ENCODE measurements around the gene PVALEF.
"Not testable (repeated sequence)": the region's sequence is repeated elsewhere in the genome, so short reads cannot be mapped to it uniquely, and the experiment has no call there.

Gene PVALEF

GRCh38 chr17:81218459-81218858, 53.2 kb downstream of the PVALEF start:
- TF ChIP-seq GATA1 (IDR thresholded peaks at IDR 0.05; ENCODE audit: low read depth, low read length) (no peak), POLR2A (IDR thresholded peaks at IDR 0.05; ENCODE audit: low read length) (no peak)
- DNase-seq, result no peak

DNA sequence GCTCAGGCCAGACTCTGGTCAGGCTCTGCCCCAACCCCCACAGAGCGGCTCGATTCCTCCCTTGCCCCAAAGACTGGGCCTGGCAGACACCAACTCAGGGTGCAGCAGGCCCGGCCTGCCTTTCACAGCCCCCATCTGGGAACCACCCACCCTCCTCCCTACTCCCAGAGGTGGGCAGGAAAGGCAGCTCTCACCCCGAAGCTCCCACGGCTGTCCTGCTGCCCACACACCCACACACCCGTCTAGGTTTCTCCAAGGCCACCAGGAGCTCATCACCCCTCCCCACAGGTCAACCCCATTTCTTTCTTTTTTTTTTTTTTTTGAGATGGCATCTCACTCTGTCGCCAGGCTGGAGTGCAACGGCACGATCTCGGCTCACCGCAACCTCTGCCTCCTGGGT, 53.7 kb downstream of the PVALEF start:
- DNase-seq, result no peak

GRCh38 chr17:81219476-81220180, 54.3 kb downstream of the PVALEF start:
- TF ChIP-seq POLR2A (IDR thresholded peaks at IDR 0.05; ENCODE audit: low read length), result no peak
- no peak for TF ChIP-seq GATA1 (IDR thresholded peaks at IDR 0.05; ENCODE audit: low read depth, low read length)

More for the DNA sequence above, 53.7 kb downstream of the PVALEF start:
- TF ChIP-seq POLR2A (IDR thresholded peaks at IDR 0.05; ENCODE audit: low read length) (no peak), GATA1 (IDR thresholded peaks at IDR 0.05; ENCODE audit: low read depth, low read length) (no peak)

GRCh38 chr17:81221371-81221841, 56.1 kb downstream of the PVALEF start:
- DNase-seq, result no peak
- no peak for TF ChIP-seq GATA1 (IDR thresholded peaks at IDR 0.05; ENCODE audit: low read depth, low read length)
- no peak for TF ChIP-seq POLR2A (IDR thresholded peaks at IDR 0.05; ENCODE audit: low read length)

More at GRCh38 chr17:81219476-81220180, 54.3 kb downstream of the PVALEF start:
- DNase-seq, result no peak

DNA sequence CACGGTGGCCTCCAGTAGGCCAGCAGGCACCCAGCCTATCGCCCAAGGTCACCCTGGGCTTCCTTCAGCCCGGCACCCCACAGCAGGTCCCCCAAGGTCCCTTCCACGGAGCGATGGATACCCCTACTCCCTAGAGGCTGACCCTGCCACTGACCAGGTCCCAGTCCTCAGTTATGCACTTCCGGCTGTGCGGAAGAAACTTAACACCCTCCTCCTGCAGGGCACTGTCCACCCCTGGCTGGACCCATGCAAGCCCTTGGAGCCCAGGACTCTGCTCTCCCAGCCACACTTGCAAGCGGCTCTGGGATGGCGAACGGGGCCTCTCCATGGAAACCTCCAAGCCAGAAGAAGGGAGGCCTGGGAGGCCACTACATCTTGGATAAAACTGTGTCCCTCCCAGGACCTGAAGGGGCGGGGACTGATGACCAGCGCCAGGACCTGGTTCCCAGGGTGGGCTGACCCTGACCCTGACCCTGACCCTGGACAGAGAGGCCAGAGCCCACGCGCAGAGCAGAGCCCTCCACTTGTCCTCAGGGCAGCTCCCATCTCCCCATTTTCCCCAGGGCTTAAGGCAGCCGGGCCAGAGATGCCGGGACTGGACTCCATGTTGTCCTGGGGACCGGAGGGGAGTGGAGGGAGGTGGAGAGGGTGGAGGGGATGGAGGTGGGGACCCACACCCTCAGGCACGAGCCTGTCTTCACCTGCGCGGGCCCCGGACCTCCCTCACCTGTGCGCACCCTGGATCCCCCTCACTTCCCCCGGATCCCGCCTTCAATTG, 56.7 kb downstream of the PVALEF start:
- TF ChIP-seq GATA1 (IDR thresholded peaks at IDR 0.05; ENCODE audit: low read depth, low read length), result no peak
- no peak for TF ChIP-seq POLR2A (IDR thresholded peaks at IDR 0.05; ENCODE audit: low read length)
- peak in 1 of 2 experiments; percentile 41 for DNase-seq

- no peak for DNase-seq
These were observed 57.3 kb downstream of the PVALEF start for GRCh38 chr17:81222620-81222905.

DNA sequence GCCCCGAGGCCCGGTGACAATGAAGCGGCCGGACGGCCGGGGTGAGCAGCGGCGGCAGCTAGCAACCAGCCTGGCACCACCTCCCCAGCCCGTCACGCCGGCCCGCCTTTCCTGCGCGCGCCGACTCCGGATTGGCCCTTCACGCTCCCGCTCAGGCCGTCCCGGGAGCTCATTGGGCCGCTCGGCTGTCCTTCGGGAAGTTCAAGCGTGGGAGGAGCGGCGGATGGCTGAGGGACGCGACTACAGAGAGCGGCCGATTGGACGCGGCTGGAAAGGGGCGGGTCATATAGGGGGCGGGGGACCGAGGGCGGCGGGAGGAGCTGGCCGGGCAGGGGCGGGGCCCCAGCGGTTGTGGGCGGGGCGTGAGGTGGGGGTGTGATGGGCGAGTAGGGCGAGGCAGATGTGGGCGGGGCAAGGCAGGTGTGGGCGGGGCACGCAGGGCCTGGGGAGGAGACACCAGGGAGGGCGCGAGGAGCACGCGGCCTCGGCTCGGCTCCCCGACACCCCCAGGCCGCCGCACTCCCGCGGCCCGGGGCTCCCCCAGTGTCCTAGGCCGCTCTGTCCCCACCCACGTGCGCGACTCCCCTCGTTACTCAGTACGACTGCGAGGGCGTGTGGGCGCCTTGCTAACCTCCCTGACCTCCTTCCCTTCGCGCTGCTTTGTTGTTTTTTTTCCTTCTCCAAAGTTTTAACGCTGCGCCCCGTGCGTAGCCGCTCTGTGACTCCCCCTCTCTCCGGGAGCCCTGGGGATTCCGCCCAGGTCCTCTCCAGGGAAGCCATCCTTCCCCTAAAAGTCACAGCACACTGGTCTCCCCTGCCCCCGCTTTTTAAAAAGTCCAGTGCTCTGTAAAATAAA, 57.8 kb downstream of the PVALEF start, which contains the start of gene CEP131:
CEP131 (minus strand) TSS at position 60 of the 856 bp plus-strand sequence. CDS start 2,909 bp downstream, outside the sequence.
- peak; percentile 21 for TF ChIP-seq POLR2A (IDR thresholded peaks at IDR 0.05; ENCODE audit: low read length)
- no peak for TF ChIP-seq GATA1 (IDR thresholded peaks at IDR 0.05; ENCODE audit: low read depth, low read length)
- DNase-seq, result peak; percentile 99

More at GRCh38 chr17:81222620-81222905, 57.3 kb downstream of the PVALEF start:
- TF ChIP-seq POLR2A (IDR thresholded peaks at IDR 0.05; ENCODE audit: low read length) (no peak), GATA1 (IDR thresholded peaks at IDR 0.05; ENCODE audit: low read depth, low read length) (no peak)

DNA sequence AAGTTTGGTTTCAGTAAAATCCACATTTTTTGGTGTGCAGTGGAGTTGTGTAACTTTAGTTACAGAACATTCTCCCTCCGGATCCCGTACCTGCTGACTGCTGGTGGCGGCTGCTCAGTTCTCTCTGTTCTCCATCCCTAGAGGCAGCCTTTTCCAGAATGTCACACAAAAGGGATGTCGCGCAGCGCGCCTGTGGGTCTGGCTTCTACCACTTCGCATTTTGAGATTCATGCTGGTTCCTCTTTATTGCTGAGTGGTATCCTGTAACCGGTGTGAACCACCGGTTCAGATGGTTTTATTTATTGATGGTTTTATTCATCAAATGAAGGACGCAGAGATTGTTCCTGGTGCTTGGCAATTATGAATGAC, 58.4 kb downstream of the PVALEF start:
- DNase-seq, result no peak
- TF ChIP-seq POLR2A (IDR thresholded peaks at IDR 0.05; ENCODE audit: low read length), result no peak
- TF ChIP-seq GATA1 (IDR thresholded peaks at IDR 0.05; ENCODE audit: low read depth, low read length), result no peak

DNA sequence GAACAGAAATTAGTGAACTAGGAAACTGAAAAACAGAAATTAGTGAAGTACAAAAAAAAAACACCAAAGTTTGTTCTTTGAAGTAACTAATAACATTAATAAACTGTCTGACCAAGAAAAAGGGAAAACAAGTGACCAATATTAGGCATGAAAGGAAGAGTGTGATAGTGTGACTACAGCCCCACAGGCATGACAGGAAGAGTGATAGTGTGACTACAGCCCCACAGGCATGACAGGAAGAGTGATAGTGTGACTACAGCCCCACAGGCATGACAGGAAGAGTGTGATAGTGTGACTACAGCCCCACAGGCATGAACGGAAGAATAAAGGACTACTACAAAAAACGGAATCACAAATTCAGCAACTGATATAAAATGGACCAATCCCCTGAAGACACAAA, 62.3 kb downstream of the PVALEF start:
- not testable (repeated sequence) for DNase-seq

GRCh38 chr17:81228420-81228819, 63.1 kb downstream of the PVALEF start:
- DNase-seq, result no peak
- TF ChIP-seq POLR2A (IDR thresholded peaks at IDR 0.05; ENCODE audit: low read length) (no peak), GATA1 (IDR thresholded peaks at IDR 0.05; ENCODE audit: low read depth, low read length) (no peak)

- DNase-seq, result no peak
- TF ChIP-seq GATA1 (IDR thresholded peaks at IDR 0.05; ENCODE audit: low read depth, low read length), result no peak
- no peak for TF ChIP-seq POLR2A (IDR thresholded peaks at IDR 0.05; ENCODE audit: low read length)
These were observed 63.7 kb downstream of the PVALEF start for GRCh38 chr17:81228834-81229665.

GRCh38 chr17:81229666-81229920, 64.3 kb downstream of the PVALEF start:
- no peak for TF ChIP-seq POLR2A (IDR thresholded peaks at IDR 0.05; ENCODE audit: low read length)
- DNase-seq, result no peak

DNA sequence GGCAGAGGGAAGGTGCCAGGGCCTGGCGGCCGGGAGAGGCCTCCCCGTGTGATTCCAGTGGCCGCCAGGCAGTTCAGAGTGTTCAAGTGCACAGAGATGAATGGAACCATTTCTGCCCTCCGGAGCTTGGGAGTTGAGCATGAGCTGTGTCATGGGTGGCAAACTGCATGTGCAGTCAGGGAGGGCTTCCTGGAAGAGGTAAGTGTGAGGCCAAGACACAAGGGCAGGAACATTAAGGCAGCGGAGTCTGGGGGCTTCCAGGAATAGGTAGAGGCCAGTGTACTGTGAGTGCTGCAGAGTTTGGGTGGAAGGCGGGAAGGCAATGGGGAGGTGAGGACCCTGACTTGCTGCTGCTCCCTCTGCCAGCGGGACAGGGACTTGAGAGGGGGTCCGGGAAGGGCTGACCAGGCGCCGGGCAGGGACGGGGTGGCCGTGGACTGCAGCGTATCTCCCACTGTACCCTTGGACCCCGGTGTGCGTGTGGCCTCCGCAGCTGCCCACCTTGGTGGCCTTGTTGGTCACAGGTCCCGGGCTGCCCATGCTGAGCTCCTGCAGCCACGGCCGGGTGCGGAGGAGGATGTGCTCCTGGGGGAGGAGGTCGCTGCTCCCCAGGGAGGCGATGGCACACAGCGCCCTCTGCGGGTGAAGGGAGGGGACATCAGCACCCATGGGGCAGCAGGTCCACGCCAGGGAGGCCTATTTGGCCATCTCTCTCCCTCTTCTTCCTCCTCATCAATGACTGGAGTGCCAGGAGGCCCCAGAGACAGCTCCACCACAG, 64.9 kb downstream of the PVALEF start:
- TF ChIP-seq GATA1 (IDR thresholded peaks at IDR 0.05; ENCODE audit: low read depth, low read length) (no peak), POLR2A (IDR thresholded peaks at IDR 0.05; ENCODE audit: low read length) (no peak)
- peak in 1 of 2 experiments; percentile 19 for DNase-seq
